A673 (cell line): ENCODE data around the gene NTRK1. TPM values are rescaled to one million over a fixed set of nuclear protein-coding genes. Genes with fewer than 3 reads are reported as not detected.

Experiments used
- BruUV-seq: library from RNA; stranded (reverse); fragments of 400-500 nt; replicated peaks from 2 replicates; lab custom pipeline; 2021; lab: Mats Ljungman, UMichigan
- CTCF ChIA-PET: fragments of 300-600 bp; sonication (Branson Sonifier 250); formaldehyde crosslinking; loops from one replicate; lab custom pipeline; 2022; ENCODE audit warnings: antibody characterized with exemption; lab: Charles Lee
- POLR2A ChIA-PET: fragments of 300-600 bp; sonication (Branson Sonifier 250); formaldehyde crosslinking; loops from one replicate; lab custom pipeline; 2022; ENCODE audit warnings: antibody characterized with exemption; ENCODE audit not compliant: low non-redundant PET; lab: Charles Lee
- DNase-seq: peaks from one replicate; pipeline ENCODE4 v3.0.0-alpha.2; 2015; ENCODE audit warnings: low spot score
- H3K27ac ChIP-seq: fragments of 200-600 bp; sonication (generic); 2 replicates; pipeline ENCODE4 v1.5.1; 2016; ENCODE audit warnings: mixed run types, low read depth, mild to moderate bottlenecking, mixed read lengths, antibody characterized with exemption, low read length; ENCODE audit not compliant: poor library complexity, severe bottlenecking
- H3K27me3 ChIP-seq: fragments of 200-600 bp; sonication (generic); replicated peaks from 2 replicates; pipeline ENCODE4 v1.6.1; 2017; ENCODE audit warnings: mixed run types, low read depth, mild to moderate bottlenecking, mixed read lengths, antibody characterized with exemption, low read length; ENCODE audit not compliant: insufficient read depth, poor library complexity
- H3K36me3 ChIP-seq: fragments of 200-600 bp; sonication (generic); 2 replicates; pipeline ENCODE4 v1.6.1; 2016; ENCODE audit warnings: mixed run types, mild to moderate bottlenecking, mixed read lengths, antibody characterized with exemption, low read length; ENCODE audit not compliant: insufficient read depth, poor library complexity, severe bottlenecking
- H3K4me1 ChIP-seq: fragments of 200-600 bp; sonication (generic); 2 replicates; pipeline ENCODE4 v1.6.1; 2017; ENCODE audit warnings: mixed run types, mild to moderate bottlenecking, mixed read lengths, antibody characterized with exemption, low read length; ENCODE audit not compliant: insufficient read depth, poor library complexity, severe bottlenecking
- H3K4me3 ChIP-seq: fragments of 200-600 bp; sonication (generic); 2 replicates; pipeline ENCODE4 v1.5.1; 2016; ENCODE audit warnings: low read depth, mixed run types, mild to moderate bottlenecking, mixed read lengths, low read length; ENCODE audit not compliant: poor library complexity, severe bottlenecking
- H3K9me3 ChIP-seq: fragments of 200-600 bp; sonication (generic); 2 replicates; pipeline ENCODE4 v1.6.1; 2016; ENCODE audit warnings: mixed run types, low read depth, mild to moderate bottlenecking, mixed read lengths, antibody characterized with exemption, low read length; ENCODE audit not compliant: poor library complexity, severe bottlenecking
- EZH2 ChIP-seq: fragments of 200-600 bp; sonication (generic); IDR thresholded peaks from 2 replicates; pipeline ENCODE4 v1.6.1; 2017; ENCODE audit warnings: borderline replicate concordance, low read depth, mild to moderate bottlenecking, mixed read lengths, antibody characterized with exemption, low read length; ENCODE audit not compliant: poor library complexity, severe bottlenecking
- intact Hi-C: fragments of 100-400 bp; cut with micrococcal nuclease; formaldehyde crosslinking; loops from one replicate; pipeline ENCODE4 v1.10.0; 2022; ENCODE audit not compliant: unreplicated experiment
- total RNA-seq: library from RNA; stranded (reverse); gene quantifications from 2 replicates; pipeline ENCODE4 v1.2.3, GENCODE V29; 2021
- TF ChIP-seq, protein P1 (sequence below): fragments of 300-800, 200-600 bp; sonication (generic); conservative IDR thresholded peaks from 2 replicates; pipeline ENCODE4 v1.5.1; 2017; ENCODE audit warnings: low read depth, mild to moderate bottlenecking, antibody characterized with exemption, low read length, moderate library complexity, mixed read lengths

NTRK1 gene
- total RNA-seq, 1 experiment from 2014 or later: 5.1 TPM

DNA sequence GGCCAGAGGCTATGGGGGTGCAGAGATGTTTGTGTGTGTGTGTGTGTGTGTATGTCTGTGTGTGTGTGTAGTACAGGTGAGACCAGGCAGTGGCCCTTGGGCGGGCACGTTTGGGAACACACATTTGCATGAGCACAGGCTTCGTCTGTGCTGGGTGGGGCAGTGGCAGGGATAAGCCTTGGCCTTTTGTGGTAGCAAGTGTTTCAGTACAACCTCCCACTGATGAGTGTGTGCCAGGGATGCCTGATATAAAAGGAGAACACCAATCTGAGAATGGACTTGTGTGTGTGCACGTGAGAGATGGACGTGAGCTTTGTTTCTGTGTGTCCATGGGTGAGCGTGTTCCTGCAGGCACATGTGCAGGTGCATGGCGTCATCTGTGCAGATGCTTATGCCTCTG, 3.0 kb downstream of the NTRK1 start:
- Histone ChIP-seq H3K4me1 (peaks cover 20% of the 10 kb centered on the region), H3K9me3 (no peaks in the 10 kb centered on the region), H3K27me3 (peaks cover 18% of the 10 kb centered on the region), H3K36me3 (no peaks in the 10 kb centered on the region), H3K27ac (no peak overlapping the region), H3K4me3 (no peak overlapping the region)
- BruUV-seq: no TSS peak
- POLR2A ChIA-PET: no interaction called here
- TF ChIP-seq, protein P1, sequence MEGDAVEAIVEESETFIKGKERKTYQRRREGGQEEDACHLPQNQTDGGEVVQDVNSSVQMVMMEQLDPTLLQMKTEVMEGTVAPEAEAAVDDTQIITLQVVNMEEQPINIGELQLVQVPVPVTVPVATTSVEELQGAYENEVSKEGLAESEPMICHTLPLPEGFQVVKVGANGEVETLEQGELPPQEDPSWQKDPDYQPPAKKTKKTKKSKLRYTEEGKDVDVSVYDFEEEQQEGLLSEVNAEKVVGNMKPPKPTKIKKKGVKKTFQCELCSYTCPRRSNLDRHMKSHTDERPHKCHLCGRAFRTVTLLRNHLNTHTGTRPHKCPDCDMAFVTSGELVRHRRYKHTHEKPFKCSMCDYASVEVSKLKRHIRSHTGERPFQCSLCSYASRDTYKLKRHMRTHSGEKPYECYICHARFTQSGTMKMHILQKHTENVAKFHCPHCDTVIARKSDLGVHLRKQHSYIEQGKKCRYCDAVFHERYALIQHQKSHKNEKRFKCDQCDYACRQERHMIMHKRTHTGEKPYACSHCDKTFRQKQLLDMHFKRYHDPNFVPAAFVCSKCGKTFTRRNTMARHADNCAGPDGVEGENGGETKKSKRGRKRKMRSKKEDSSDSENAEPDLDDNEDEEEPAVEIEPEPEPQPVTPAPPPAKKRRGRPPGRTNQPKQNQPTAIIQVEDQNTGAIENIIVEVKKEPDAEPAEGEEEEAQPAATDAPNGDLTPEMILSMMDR: no peak
- TF ChIP-seq EZH2: no peak
- no peak for DNase-seq
- intact Hi-C loops: no loop called here
- CTCF ChIA-PET: interaction anchor here (0.6 kb wide), 1 partner anchor 317 kb away, joined by 4 read pairs; no protein-coding TSS in a partner anchor

DNA sequence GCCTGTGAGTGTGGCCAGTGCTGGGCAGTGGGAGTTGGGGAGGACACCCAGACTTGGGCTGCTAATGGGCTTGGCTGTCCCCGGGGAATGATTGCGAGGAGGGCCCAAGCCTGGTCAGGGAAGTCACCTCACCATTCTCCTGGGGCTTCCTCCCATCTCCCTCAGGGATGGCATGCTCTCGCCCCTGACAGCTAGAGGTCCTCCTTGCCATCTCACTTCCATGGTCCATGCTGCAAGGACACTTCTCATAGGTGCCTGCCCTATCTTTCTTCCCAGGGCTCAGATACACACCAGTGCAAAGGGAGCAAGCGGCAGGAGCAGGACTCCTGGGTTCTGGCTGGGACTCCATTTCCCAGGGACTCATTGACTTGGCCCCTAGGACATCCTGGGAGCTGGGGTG, 4.1 kb downstream of the NTRK1 start:
- Histone ChIP-seq H3K4me1 (peaks cover 16% of the 10 kb centered on the region), H3K36me3 (no peaks in the 10 kb centered on the region), H3K27me3 (peaks cover 8% of the 10 kb centered on the region), H3K27ac (no peak overlapping the region), H3K9me3 (no peaks in the 10 kb centered on the region), H3K4me3 (no peak overlapping the region)
- no TSS peak for BruUV-seq
- intact Hi-C loops: no loop called here
- TF ChIP-seq, protein P1: no peak
- no peak for TF ChIP-seq EZH2
- CTCF ChIA-PET: no interaction called here
- POLR2A ChIA-PET: no interaction called here
- no peak for DNase-seq

DNA sequence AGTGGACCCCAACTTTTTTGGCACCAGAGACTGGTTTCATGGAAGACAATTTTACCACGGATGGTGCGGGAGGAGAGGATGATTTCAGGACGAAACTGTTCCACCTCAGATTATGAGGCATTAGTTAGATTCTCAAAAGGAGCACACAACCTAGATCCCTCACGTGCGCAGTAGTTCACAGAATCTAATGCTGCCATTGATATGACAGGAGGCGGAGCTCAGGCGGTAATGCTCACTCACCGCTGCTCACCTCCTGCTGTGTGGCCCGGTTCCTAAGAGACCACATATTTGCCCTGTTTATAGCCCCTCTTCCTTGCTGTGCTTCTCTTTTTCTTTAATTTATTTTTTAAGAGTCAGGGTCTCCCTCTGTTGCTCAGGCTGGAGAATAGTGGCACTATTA, 4.6 kb downstream of the NTRK1 start:
- ChIA-PET CTCF (no interaction called here), POLR2A (no interaction called here)
- Histone ChIP-seq H3K9me3 (no peaks in the 10 kb centered on the region), H3K36me3 (no peaks in the 10 kb centered on the region), H3K4me1 (peaks cover 12% of the 10 kb centered on the region), H3K27me3 (peaks cover 6% of the 10 kb centered on the region), H3K27ac (no peak overlapping the region), H3K4me3 (no peak overlapping the region)
- BruUV-seq: no TSS peak
- no peak for DNase-seq
- intact Hi-C loops: no loop called here
- no peak for TF ChIP-seq EZH2
- TF ChIP-seq, protein P1: no peak
